GM19324 (cell line): ENCODE data around the gene PCDHB8.
"Not testable (repeated sequence)": the region's sequence is repeated elsewhere in the genome, so short reads cannot be mapped to it uniquely, and the experiment has no call there.

Experiments used
- ATAC-seq: cut with Tn5 transposase; IDR thresholded peaks from one replicate; pipeline ENCODE4 v1.9.1; 2021; ENCODE audit warnings: mild to moderate bottlenecking, moderate library complexity; ENCODE audit not compliant: unreplicated experiment, low FRiP score

Gene PCDHB8

DNA sequence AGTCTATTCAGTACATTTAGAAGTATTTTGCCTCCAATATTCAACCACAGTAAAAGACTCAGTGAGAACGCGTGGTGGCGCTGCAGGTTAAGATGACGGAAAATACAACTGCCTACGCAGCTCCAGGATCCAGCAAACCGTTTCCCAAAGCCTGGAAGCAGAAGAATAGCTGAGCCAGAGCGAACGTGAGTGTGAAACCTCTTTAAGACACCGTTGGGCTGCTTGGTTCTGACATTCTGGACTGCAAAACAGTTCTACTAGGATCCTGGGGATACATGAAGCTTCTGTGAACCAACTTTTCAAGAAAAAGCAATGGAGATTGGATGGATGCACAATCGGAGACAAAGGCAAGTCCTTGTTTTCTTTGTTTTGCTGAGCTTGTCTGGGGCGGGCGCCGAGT, 4.7 kb downstream of the PCDHB8 start, which contains the start of gene PCDHB16:
PCDHB16 (plus strand) TSS at position 140 of the 400 bp plus-strand sequence; CDS start at position 313, 173 bp downstream.
- no peak for ATAC-seq

DNA sequence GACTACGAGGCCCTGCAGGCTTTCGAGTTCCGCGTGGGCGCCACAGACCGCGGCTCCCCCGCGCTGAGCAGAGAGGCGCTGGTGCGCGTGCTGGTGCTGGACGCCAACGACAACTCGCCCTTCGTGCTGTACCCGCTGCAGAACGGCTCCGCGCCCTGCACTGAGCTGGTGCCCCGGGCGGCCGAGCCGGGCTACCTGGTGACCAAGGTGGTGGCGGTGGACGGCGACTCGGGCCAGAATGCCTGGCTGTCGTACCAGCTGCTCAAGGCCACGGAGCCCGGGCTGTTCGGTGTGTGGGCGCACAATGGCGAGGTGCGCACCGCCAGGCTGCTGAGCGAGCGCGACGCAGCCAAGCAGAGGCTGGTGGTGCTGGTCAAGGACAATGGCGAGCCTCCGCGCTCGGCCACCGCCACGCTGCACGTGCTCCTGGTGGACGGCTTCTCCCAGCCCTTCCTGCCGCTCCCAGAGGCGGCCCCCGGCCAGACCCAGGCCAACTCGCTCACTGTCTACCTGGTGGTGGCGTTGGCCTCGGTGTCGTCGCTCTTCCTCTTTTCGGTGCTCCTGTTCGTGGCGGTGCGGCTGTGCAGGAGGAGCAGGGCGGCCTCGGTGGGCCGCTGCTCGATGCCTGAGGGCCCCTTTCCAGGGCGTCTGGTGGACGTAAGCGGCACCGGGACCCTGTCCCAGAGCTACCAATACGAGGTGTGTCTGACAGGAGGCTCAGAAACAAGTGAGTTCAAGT, 6.7 kb downstream of the PCDHB8 start:
- not testable (repeated sequence) for ATAC-seq

- no peak for ATAC-seq
Measured at GRCh38 chr5:141186897-141187512, 9.4 kb downstream of the PCDHB8 start, which contains the start of gene PCDHB9. PCDHB9 (plus strand) TSS chr5:141187161; CDS start chr5:141187319, 158 bp downstream.

DNA sequence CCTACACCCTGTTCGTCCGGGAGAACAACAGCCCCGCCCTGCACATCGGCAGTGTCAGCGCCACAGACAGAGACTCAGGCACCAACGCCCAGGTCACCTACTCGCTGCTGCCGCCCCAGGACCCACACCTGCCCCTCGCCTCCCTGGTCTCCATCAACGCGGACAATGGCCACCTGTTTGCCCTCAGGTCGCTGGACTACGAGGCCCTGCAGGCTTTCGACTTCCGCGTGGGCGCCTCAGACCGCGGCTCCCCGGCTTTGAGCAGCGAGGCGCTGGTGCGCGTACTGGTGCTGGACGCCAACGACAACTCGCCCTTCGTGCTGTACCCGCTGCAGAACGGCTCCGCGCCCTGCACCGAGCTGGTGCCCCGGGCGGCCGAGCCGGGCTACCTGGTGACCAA, 11.1 kb downstream of the PCDHB8 start:
- not testable (repeated sequence) for ATAC-seq

DNA sequence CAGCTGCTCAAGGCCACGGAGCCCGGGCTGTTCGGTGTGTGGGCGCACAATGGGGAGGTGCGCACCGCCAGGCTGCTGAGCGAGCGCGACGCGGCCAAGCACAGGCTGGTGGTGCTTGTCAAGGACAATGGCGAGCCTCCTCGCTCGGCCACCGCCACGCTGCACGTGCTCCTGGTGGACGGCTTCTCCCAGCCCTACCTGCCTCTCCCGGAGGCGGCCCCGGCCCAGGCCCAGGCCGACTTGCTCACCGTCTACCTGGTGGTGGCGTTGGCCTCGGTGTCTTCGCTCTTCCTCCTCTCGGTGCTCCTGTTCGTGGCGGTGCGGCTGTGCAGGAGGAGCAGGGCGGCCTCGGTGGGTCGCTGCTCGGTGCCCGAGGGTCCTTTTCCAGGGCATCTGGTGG, 11.5 kb downstream of the PCDHB8 start:
- not testable (repeated sequence) for ATAC-seq

GRCh38 chr5:141192110-141192725, 14.6 kb downstream of the PCDHB8 start, which contains the start of gene PCDHB10:
PCDHB10 (plus strand) TSS chr5:141192353; CDS start chr5:141192553, 200 bp downstream.
- no peak for ATAC-seq

DNA sequence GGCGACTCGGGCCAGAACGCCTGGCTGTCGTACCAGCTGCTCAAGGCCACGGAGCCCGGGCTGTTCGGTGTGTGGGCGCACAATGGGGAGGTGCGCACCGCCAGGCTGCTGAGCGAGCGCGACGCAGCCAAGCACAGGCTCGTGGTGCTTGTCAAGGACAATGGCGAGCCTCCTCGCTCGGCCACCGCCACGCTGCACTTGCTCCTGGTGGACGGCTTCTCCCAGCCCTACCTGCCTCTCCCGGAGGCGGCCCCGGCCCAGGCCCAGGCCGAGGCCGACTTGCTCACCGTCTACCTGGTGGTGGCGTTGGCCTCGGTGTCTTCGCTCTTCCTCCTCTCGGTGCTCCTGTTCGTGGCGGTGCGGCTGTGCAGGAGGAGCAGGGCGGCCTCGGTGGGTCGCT, 16.7 kb downstream of the PCDHB8 start:
- not testable (repeated sequence) for ATAC-seq

GRCh38 chr5:141196363-141196762, 18.8 kb downstream of the PCDHB8 start:
- no peak for ATAC-seq

DNA sequence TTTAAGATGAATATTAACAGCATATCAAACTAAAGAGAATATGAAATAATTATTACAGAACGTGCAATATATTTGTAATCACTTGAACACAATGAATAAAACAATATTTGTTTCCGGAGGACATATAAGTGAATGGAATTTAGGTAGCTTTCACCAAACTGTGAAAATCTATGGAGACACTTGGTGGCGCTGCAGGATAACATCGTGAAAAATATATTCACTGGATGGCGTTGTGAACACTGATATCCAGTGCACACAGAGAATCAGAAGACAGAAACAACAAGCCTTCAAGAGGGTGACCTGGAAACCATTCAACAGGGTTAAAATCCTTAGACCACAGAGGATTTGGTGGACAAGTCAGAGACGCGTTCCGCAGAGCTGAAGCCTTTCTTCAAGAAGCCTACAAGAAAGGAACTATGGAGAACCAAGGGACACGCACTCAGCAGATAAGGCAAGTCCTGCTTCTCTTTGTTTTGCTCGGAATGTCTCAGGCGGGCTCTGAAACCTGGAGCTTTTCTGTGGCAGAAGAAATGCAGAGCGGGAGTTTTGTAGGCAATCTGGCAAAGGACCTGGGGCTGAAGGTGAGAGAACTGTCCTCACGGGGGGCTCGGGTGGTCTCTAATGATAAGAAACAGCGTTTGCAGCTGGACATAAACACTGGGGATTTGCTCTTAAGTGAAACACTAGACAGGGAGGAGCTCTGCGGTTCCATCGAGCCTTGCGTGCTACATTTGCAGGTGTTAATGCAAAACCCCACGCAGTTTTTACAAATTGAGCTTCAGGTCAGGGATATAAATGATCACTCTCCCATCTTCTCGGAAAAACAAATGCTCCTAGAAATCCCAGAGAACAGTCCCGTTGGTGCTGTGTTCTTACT, 22.0 kb downstream of the PCDHB8 start, which contains the start of gene PCDHB11:
PCDHB11 (plus strand) TSS at position 269 of the 877 bp plus-strand sequence; CDS start at position 417, 148 bp downstream.
- no peak for ATAC-seq

- ATAC-seq: not testable (repeated sequence)
Measured at GRCh38 chr5:141201126-141201525, 23.5 kb downstream of the PCDHB8 start.

DNA sequence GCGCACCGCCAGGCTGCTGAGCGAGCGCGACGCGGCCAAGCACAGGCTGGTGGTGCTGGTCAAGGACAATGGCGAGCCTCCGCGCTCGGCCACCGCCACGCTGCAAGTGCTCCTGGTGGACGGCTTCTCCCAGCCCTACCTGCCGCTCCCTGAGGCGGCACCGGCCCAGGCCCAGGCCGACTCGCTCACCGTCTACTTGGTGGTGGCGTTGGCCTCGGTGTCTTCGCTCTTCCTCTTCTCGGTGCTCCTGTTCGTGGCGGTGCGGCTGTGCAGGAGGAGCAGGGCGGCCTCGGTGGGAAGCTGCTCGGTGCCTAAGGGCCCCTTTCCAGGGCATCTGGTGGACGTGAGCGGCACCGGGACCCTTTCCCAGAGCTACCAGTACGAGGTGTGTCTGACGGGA, 24.1 kb downstream of the PCDHB8 start:
- not testable (repeated sequence) for ATAC-seq

DNA sequence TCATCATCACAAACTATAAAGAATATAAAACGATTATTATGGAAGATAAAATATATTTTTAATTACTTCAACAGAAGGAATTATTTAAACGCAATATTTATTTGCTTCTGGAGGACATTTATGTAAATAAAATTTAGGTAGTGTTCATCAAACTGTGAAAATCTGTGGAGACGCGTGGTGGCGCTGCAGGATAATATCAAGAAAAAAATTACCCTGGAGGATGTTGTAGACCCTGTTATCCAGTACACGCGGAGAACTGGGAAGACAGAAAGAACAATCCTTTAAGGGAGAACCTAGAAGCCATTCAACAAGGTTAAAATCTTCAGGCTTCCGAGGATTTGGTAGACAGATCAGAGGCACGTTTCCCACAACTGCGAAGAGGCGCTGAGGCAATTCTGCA, 30.9 kb downstream of the PCDHB8 start, which contains the start of gene PCDHB12:
PCDHB12 (plus strand) TSS at position 242 of the 400 bp plus-strand sequence. CDS start 189 bp downstream, outside the sequence.
- no peak for ATAC-seq

DNA sequence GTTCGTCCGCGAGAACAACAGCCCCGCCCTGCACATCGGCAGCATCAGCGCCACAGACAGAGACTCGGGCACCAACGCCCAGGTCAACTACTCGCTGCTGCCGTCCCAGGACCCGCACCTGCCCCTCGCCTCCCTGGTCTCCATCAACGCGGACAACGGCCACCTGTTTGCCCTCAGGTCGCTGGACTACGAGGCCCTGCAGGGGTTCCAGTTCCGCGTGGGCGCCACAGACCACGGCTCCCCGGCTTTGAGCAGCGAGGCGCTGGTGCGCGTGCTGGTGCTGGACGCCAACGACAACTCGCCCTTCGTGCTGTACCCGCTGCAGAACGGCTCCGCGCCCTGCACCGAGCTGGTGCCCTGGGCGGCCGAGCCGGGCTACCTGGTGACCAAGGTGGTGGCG, 32.7 kb downstream of the PCDHB8 start:
- ATAC-seq: not testable (repeated sequence)

- not testable (repeated sequence) for ATAC-seq
Measured at GRCh38 chr5:141210849-141211248, 33.3 kb downstream of the PCDHB8 start.

GRCh38 chr5:141213656-141214339, 36.2 kb downstream of the PCDHB8 start, which contains the start of gene PCDHB13:
PCDHB13 (plus strand) TSS chr5:141213919; CDS start chr5:141214124, 205 bp downstream.
- not testable (repeated sequence) for ATAC-seq

DNA sequence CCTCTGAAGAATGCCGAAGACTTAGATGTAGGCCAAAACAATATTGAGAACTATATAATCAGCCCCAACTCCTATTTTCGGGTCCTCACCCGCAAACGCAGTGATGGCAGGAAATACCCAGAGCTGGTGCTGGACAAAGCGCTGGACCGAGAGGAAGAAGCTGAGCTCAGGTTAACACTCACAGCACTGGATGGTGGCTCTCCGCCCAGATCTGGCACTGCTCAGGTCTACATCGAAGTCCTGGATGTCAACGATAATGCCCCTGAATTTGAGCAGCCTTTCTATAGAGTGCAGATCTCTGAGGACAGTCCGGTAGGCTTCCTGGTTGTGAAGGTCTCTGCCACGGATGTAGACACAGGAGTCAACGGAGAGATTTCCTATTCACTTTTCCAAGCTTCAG, 37.0 kb downstream of the PCDHB8 start:
- ATAC-seq: not testable (repeated sequence)

DNA sequence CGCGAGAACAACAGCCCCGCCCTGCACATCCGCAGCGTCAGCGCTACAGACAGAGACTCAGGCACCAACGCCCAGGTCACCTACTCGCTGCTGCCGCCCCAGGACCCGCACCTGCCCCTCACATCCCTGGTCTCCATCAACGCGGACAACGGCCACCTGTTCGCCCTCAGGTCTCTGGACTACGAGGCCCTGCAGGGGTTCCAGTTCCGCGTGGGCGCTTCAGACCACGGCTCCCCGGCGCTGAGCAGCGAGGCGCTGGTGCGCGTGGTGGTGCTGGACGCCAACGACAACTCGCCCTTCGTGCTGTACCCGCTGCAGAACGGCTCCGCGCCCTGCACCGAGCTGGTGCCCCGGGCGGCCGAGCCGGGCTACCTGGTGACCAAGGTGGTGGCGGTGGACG, 37.9 kb downstream of the PCDHB8 start:
- not testable (repeated sequence) for ATAC-seq

DNA sequence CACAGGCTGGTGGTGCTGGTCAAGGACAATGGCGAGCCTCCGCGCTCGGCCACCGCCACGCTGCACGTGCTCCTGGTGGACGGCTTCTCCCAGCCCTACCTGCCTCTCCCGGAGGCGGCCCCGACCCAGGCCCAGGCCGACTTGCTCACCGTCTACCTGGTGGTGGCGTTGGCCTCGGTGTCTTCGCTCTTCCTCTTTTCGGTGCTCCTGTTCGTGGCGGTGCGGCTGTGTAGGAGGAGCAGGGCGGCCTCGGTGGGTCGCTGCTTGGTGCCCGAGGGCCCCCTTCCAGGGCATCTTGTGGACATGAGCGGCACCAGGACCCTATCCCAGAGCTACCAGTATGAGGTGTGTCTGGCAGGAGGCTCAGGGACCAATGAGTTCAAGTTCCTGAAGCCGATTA, 38.4 kb downstream of the PCDHB8 start:
- not testable (repeated sequence) for ATAC-seq

- no peak for ATAC-seq
Measured at GRCh38 chr5:141223112-141223783, 45.7 kb downstream of the PCDHB8 start, which contains the start of gene PCDHB14. PCDHB14 (plus strand) TSS chr5:141223343; CDS start chr5:141223506, 163 bp downstream.
